ENCODE results near the gene CELF4. TPM values are rescaled to one million over a fixed set of nuclear protein-coding genes. Genes with fewer than 3 reads are reported as not detected.
A peak's percentile ranks its signal among the peaks of the same experiment; 100 is the strongest.

Gene CELF4
- 0.19 TPM for total RNA-seq
- long read RNA-seq, partial matches to known transcripts = 0 of 2 reads
- long read RNA-seq, other reads (novel, unspliced or antisense) = 2 of 2 reads

DNA sequence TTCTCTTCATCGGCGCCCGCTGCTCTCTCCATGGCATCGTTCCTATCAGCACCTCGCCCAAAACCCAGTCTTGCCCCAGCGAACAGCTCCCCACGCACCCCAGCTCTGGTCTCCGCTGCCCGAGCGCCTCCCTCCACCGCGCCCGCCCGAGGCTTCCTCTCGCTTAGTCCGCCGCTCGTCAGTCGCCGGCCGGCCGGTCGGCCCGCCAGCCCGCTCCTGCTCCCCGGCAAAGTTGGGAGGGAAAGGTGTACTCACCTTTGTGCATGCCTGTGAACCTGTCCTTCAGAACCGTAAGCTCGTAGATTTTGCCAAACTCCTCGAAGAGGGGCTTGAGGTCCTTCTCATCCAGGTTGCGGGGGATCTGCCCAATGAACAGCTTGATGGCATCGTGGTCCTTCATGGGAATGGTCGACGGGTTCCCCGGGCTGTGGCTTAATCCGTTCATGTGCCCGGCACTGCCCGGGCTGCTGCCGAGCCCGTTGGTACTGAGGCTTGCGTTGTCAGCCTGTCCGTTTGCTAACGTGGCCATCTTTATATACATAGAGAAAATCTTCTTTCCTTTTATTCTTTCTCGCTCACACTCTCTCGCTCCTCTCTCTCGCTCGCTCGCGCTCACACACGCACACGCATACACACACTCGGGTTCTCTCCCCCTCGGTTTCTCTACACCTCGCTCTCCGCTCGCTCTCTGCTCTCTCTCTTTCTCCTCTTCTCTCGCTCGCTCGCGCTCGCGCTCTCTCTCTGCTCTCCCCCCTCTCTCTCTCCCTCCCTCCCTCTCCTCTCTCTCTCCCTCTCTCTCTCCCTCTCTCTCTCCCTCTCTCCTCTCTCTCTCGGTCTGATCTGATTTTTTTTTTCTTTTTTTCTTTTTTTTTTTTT lies at the start of gene CELF4:
Gene CELF4 (minus strand): TSS at position 698 of the 876 bp plus-strand sequence.
- ATAC-seq (ENCODE audit: poor library complexity) (peak; percentile 54), DNase-seq (no peak)
- intact Hi-C loops (cut with DNase I) = no loop called here

DNA sequence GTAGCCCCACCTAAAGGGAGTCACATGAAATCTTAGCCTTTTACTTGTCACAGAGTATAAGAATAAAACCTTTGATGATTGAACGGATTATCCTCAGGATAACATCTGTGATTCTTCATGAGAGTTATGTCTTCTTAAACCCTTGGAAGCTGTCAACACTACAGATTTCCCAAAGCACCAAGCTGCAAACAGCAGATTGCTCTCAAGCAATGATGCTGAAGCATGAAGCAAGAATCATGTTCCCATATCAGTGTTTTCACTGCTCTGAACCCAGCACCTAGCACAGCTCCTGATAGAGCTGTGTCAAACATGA lies 47.6 kb upstream of the CELF4 start:
- ATAC-seq (ENCODE audit: poor library complexity) (no peak), DNase-seq (no peak)
- intact Hi-C loops (cut with DNase I) = no loop called here

DNA sequence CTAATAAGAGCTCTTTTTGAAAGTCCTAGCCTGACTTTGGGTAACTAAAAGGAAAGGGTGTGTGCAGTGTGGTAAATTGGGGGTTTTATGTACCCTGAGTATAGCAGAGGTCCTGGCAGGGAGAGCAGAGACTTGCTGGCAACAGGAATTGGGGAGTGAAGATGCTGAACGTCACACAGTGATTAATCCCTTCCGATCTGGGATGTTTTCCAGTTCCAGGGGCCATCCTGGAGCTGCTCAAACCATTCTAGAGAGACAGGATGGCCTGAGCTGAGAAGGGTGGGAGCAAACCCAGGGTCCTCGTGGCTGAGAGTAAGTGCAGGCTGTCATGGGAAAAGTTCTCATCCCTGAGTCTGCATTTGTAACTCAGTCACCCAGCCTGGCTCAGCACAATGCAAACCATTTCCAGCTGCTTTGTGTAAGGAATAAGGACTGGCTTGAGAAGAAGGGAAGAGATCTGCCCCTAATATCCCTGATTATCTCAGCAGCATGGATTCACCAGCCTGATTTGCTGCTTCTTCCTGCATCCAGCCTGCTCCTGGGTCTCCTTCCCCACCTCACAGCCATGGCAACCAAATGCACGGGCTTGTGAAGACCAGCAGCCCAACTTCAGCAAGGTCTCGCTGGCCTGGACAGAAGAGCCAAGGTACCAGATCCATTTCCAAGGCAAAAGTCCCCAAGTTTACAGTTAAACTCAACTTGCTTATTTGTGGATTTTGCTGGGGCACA lies 47.1 kb upstream of the CELF4 start:
- intact Hi-C loops (cut with DNase I) = no loop called here
- DNase-seq (no peak), ATAC-seq (ENCODE audit: poor library complexity) (no peak)

DNA sequence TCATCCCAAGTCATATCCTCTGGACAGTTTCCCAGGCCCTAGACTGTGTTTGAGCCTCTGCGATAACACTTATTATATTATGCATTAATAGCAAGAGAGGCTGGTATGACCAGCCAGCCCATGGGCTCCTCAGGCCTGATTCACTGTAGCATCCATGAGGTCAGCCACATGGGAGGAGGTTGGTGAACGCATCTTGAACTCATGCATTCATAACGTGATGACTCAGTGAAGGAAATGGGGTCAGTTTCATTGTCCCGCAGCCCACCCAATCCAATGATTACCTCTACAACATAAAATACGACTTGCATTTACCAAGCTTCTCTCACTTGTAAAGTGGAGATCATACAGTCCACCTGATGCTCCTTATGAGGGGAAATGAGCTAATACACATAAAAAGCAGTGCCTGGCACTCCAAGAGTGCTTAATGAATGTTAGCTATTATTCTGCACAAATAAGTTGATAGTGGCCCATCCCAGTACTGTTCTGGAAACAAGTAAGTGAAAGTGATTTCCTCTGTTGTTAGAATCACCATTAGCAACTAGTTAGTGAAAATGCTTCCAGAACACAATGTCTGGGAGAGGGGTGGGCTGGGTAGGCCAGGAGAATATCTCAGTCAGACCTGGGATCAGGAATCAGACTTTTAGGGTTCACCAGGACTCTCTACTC lies 46.1 kb upstream of the CELF4 start:
- DNase-seq = no peak
- intact Hi-C loops (cut with DNase I) = no loop called here
- ATAC-seq (ENCODE audit: poor library complexity) = no peak

DNA sequence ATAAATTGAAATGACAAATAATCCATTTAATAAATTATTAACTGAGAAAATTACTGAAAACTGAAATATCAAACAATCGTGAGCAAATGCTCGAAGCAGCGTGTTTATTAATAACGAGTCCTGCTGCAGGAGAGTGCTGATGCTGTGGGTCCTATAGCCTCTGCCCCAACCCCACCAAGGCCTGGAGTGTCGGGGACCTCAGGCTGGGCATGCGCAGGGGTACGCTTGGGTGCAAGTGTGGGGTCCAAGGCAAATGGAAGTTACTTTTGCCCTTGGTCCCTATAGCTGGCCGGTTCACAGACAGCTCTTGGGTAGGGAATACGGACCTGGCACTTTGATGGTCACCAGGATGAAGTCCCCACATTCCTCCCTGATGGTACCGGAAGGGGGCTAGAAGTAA lies 43.3 kb upstream of the CELF4 start:
- intact Hi-C loops (cut with DNase I) = no loop called here
- no peak for DNase-seq
- no peak for ATAC-seq (ENCODE audit: poor library complexity)

DNA sequence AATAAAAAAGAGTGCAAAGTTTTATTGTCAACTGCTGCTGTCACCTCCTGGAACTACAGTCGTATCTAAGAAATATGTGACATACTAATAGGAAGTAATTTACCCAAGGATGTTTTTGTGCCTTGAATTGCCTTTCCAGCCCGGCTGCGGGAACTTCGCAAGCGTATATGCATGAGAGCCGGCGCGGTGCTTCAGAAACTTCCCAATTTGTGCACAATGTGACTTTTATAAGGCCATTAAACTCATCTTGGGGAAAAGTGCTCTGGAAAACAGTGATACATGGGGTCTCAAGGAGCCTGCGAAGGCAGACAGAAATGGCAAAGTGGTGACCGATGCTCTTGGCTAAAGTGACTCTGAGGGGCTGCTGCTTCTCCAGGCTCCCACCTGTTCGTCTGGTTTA lies 41.7 kb upstream of the CELF4 start:
- ATAC-seq (ENCODE audit: poor library complexity) = no peak
- intact Hi-C loops (cut with DNase I) = no loop called here
- DNase-seq = no peak

DNA sequence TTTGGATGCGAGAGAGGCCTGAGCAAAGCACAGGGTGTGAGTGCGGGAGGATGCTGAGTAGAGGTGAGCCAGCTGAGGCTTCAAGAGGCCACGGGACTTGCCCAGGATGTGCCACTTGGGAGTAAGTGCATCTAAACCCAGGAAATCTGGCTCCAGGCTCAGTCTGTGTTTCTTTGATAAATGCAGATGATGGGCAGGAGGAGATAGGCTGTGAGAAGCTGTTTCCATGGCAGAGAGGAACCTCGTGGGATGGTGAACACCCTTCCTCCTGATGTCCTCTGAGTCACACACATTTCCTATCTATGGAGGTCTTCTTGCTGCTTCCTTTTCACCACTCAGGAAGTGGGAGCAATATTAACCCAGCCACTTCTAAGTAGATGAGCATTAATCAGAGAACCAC lies 38.4 kb upstream of the CELF4 start:
- DNase-seq = no peak
- intact Hi-C loops (cut with DNase I) = no loop called here
- no peak for ATAC-seq (ENCODE audit: poor library complexity)

DNA sequence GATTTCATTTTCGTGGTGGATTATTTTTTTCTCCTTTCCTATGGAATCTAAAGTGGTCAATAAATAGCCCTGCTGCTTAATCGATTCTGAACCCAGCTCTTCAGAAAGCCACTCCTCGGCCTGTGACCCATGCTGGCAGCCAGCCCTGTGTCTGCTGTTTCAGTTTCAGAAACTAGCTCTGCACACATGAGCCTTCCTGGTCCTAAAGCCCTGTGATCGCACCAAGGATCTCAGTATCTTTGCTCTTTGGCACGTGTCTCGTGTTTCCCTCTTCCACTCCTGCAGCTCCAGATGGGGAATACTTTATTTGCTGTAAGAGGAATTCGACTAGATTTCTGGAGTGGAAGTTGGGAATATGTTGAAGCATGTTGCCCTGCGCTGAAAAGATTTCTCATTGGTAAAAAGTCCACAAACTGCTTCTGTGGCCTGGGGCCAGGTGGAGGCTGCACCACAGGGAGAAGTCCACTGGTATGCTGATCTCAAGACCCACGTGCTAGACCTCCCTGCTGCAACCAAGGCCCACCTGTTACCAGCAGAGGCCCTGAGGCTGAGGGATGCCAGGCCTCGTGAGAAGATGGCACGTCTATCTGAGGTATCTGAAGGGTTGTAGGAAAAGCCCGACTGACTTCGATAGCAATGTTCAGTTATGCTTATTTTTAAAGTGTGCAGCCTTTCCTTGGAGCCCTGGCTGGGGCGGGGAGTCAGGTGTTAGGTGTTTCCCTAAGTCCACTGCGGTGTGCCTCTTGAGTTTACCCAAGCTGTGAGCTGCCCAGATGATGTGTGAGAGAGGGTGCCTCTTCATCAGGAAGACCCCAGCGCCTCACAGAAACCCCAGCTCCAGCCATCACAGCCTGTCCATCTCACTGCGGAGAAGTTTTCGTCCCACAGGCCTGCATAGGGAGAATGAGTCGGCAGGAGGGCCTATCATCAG lies 33.6 kb upstream of the CELF4 start:
- ATAC-seq (ENCODE audit: poor library complexity) (no peak), DNase-seq (no peak)
- intact Hi-C loops (cut with DNase I) = no loop called here

DNA sequence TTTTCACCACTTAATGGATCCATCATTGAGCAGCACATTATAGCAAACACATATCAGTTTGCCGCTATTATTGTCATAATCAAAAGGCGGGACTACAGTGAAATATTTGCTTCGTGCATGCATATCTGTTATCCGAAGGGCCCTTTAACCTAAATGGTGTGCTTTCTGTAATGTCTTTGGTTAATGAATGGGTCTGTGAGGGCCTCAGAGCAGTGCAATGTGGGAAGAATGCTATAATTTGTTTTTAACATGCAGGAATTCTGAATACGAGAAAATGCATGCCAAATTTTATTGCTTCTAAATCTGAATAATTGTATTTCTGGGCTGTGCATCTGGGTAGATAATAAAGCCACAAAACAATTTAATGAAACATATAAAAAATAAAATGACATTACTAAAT lies 32.8 kb upstream of the CELF4 start:
- ATAC-seq (ENCODE audit: poor library complexity) (no peak), DNase-seq (no peak)
- intact Hi-C loops (cut with DNase I) = no loop called here

DNA sequence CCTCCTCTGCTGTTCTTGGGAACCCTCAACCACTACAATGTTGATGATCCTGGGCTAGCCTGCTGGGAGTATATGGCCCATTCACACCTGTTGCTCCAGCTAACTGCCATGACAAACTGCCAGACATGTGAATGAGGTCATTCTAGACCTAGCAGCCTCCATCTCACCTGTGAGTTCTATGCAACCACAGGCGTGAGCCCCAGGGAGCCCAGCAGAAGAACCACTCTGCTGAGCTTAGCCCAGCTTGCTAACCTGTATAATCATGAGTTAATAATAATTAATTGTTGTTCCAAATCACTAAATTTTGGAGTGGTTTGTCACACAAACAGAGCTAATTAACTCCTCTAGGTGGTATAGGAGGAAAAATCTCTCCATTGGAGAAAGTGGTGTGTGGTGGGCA lies 24.7 kb upstream of the CELF4 start:
- no peak for DNase-seq
- intact Hi-C loops (cut with DNase I) = no loop called here
- ATAC-seq (ENCODE audit: poor library complexity) = no peak

DNA sequence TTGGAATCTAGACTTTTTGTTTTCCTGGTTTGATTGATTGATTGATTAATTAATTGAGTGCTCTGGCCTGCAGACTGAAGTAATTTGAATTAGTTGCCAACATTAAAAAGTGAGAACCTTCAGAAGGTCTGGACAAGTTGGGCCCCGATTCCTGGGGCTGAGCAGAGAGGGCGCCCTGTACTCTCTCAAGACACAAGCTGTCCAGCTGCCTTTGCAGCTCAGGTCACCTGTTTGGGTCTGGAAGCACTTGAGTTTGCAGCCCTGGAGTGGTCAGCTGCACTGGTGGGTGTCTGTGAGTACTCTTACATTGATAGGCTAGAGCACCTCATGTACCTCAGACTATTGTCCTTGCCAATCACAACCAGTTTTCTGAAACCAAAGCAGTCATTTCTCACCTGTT lies 22.7 kb upstream of the CELF4 start:
- DNase-seq = no peak
- ATAC-seq (ENCODE audit: poor library complexity) = no peak

DNA sequence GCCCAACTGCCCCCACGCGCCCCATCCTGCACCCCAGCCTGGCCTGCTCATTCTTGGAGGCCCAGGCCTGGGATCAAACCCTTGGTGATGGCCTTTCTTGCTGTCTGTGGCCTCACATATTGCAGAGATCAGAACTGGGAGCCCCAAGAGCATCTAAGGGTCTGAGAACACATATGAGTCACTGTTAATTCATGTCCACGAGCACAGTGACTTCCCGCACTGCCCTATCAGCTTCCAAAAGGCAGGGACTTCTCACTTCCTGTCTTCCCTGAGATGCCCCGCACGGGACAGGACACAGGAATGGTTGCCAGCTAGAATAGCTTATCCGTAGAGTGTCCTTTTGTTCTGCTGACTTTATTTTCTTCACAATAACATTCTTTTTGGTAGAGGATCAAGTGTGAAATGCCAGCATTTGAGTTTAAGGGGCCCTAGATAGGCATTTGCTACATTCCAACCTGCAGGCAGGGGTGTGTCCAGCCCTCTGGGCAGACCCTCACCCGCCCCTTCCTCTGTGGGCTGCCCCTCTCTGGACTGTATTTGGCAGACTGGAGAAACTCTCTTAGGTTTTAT lies 21.1 kb upstream of the CELF4 start:
- no peak for DNase-seq
- ATAC-seq (ENCODE audit: poor library complexity) = no peak
- intact Hi-C loops (cut with DNase I) = no loop called here

More for the DNA sequence above, 22.7 kb upstream of the CELF4 start:
- intact Hi-C loops (cut with DNase I) = no loop called here

DNA sequence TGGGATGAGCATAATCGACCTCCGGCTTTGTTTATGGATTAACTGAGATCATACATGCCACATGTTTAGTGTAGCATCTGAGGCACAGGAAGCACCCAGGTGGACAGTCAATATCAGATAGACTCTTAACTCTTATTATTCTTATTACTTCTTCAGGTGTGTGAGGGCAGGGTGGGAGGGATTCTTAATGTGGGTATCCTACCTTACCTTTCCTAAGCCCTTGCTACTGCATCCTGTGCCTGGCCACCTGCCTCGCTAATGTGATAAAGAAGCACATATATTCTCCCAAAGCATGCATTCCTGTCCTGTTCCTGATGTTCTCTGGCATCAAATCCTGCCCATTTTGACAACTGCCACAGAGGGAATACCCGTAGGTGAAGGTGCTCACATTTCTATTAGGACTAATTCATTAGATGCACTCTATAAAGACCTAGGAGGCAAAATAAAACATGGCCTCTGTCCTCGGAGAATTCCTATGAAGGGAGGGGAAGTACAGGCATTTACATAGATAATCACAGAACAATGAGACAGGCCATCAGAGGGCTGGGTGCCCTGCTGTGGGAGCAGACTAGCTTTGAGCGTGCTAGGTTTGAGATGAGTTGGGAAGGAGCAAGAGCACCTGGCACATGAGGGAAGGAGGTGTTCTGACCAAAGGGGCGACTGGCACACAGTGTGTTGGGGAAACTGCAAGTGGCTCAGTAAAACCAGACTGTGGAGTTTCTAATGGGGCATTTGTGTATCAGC lies 19.5 kb upstream of the CELF4 start:
- ATAC-seq (ENCODE audit: poor library complexity) = no peak
- intact Hi-C loops (cut with DNase I) = no loop called here
- no peak for DNase-seq

DNA sequence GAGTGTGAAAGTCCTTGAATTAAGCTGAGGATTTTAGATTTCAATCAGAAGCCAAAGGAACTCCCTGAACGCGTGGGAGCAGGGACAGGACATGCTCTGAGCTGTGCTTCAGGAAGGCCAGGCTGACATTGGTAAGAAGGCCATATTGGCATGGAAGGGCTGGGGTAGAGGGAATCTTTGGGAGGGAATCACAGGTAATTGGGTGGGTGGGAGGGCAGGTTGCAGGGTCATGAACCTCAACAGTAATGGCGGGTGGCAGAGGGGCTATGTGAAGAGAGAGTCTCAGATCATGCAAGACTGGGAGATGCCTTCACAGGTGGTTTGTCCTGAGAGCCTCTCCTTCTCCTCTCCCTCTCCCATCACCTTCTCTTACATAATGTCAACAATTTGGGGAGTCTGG lies 18.6 kb upstream of the CELF4 start:
- intact Hi-C loops (cut with DNase I) = no loop called here
- DNase-seq (no peak), ATAC-seq (ENCODE audit: poor library complexity) (no peak)

DNA sequence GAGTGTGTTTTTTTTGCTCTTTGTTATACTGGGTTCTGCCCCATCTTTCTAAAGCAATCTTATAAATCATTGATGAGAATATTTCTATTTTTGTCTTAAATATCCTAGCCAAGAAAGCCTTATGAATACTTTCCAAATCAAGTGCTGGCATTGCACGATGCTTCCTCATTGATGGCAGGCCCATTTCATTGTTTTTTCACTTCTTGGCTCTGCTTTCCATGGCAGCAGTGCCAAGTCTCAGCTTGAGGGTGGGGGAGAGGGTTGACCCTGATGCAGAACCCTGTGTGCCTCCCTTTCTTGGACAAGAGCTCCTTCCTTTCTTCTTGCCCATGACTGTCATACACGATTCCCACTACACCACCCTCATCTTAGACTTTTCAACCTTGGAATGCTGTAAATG lies 16.7 kb upstream of the CELF4 start:
- no peak for ATAC-seq (ENCODE audit: poor library complexity)
- DNase-seq = no peak
- intact Hi-C loops (cut with DNase I) = no loop called here

DNA sequence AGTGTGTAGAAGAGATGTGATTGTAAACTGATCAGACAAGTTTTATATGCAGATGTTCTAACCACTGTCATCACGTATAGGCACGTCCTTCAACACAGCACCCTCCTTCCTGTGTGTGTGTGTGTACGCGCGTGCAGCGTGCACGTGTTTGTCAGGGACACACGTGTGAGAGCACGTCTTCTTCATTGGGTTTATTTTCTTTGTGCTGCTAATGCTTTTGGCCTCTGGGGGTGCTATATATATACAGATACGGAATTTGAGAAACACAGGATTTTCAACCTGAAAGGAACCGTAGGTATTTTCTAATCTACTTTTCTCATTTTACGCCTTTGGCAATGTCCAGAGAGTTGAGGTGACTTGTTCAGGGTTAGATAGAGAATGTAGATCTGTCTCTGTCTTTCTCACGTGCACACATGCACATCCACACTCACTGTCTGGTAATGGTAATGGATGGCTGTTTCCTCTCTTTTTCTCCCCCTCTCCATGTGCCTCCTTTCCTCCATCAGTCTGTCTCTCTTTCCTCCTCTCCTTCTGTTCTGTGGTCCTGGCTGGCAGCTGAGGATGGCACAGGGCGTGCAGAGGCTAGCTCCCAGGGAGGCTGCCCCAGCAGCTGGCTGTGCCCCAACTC lies 13.4 kb upstream of the CELF4 start:
- intact Hi-C loops (cut with DNase I) = no loop called here
- no peak for DNase-seq
- ATAC-seq (ENCODE audit: poor library complexity) = no peak

DNA sequence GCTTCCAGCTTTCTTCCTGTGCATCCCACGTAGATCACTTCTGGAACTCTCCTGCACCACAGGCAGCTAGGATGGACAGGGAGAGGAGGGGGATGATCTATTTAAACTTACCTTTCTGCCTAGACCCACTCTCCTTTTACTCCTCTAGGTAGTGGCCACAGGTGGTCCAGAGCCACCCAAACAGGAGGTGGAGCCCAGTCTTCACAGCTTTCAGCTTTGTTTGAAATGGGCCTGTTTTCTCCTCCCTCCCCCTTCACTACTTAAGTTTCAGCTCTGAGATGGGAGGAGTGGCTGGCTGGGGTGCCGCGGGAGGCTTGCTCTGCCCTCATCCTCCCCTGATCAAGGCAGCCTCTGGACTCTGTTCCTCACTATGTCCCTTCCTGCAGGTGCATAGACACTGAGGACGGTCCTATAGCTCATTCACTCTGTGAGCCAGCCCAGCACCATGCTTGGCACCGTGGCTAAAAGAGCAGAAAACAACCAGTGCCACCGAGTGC lies 12.6 kb upstream of the CELF4 start:
- ATAC-seq (ENCODE audit: poor library complexity) (no peak), DNase-seq (no peak)
- intact Hi-C loops (cut with DNase I) = no loop called here
